ENCODE results near the gene CORO1A.
"Not testable (repeated sequence)": the region's sequence is repeated elsewhere in the genome, so short reads cannot be mapped to it uniquely, and the experiment has no call there.

CORO1A gene

DNA sequence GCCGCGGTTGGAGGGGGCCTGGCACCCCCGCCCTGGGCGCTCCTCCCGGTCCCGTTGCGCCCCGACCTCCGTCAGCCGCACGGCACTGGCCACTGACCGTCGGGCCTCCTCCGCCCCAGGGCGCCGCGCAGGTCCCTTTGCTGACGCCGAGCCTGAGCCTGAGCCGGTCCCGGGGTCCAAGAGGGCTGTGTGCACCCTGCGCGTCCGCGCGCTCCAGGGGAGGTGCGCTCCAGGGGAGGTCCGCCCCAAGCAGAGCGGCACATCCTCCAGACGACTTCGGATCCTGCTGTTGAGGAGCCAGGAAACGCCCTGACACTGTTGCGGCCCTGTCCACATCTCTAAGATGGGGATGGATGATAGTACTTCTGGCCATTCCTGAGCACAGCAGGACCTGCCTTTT, 22.9 kb downstream of the CORO1A start:
- not testable (repeated sequence) for DNase-seq

DNA sequence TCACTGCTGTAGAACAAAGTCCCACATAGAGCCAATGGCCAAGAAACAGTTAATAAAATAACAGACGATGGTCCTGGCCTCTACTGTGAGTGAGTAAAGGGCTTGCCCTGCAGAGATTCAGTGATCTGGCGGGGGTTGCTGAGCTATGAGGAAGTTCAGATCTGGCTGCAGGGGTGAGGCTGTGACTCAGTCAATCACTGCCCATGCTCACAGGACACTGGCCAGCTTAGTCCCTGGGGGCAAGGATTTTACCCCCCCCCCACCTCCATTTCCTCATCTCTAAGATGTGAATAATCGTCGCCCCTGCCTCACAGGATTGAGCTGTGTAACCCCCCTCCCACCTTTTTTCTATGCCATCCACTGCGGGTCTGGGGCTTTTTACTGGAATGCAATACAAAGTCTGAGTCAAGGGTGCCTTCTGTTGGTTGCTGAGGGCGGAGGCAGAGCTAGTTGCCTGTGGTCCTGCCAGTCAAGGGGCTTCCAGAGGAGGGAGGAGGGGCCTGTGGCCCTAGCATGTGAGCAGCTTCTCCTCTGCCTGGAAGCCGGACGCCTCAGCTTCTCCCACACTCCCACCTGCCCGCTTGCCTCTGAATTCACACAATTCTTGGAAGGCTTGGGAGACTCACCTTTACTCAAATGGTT, 23.8 kb downstream of the CORO1A start:
- not testable (repeated sequence) for DNase-seq

GRCh38 chr16:30209032-30209431, 25.6 kb downstream of the CORO1A start:
- not testable (repeated sequence) for DNase-seq

DNA sequence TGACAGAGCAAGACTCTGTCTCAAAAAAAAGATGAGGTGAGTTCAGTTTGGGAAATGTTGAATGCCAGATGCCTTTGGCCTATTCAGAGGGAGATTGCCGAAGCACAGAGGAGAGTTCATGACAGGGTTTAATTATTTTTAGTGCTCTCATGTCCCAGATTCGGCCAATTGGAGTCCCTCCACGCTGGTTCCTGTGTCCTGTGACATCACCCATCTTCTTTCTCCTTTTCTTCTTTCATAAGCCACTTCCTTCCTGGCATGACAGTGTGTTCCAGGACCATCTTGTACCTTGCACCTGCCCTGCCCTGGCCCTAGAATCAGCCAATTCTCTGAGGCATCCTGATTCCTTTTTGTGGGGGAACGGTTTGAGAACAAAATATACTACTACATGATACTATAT, 28.0 kb downstream of the CORO1A start:
- DNase-seq, result not testable (repeated sequence)

GRCh38 chr16:30217082-30217481, 33.7 kb downstream of the CORO1A start:
- not testable (repeated sequence) for DNase-seq
